ENCODE results near the gene HMCN1. TPM values are rescaled to one million over a fixed set of nuclear protein-coding genes. Genes with fewer than 3 reads are reported as not detected.
A peak's percentile ranks its signal among the peaks of the same experiment; 100 is the strongest.

The HMCN1 gene
- total RNA-seq, 1 donor from 2014 or later: 8.9 TPM

DNA sequence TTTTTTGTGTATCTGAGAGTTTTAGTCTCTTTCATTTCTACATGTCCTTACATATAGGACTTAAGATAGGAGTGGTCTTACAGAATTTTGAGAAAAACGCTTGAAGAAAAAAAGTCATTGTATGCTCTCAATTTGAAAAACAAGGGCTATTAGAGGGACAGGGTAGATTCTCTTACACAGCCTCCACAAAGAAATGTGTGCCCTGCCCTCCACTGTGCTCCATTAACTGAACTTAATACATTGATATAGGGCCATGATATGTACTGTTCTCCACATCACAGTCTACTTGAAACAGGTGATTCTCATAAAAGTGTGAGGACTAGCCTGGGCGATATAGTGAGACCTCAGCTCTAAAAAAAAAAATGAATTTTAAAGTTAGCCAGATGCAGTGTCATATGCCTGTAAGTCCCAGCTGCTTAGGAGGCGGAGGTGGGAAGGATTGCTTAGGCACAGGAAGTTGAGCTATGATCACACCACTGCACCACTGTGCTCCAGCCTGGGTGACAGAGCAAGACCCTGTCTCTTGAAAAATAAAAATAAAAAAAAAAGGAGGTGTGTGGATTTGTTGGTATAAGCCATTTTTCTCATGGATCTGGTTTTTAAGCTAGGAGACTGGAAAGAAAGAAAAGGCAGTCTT, 77.0 kb downstream of the HMCN1 start:
- H3K9me3 ChIP-seq (replicated peaks): no peaks in the 10 kb centered on the region
- no peaks in the 10 kb centered on the region for H3K27me3 ChIP-seq (ENCODE audit: low read depth)
- TF ChIP-seq, protein P1, sequence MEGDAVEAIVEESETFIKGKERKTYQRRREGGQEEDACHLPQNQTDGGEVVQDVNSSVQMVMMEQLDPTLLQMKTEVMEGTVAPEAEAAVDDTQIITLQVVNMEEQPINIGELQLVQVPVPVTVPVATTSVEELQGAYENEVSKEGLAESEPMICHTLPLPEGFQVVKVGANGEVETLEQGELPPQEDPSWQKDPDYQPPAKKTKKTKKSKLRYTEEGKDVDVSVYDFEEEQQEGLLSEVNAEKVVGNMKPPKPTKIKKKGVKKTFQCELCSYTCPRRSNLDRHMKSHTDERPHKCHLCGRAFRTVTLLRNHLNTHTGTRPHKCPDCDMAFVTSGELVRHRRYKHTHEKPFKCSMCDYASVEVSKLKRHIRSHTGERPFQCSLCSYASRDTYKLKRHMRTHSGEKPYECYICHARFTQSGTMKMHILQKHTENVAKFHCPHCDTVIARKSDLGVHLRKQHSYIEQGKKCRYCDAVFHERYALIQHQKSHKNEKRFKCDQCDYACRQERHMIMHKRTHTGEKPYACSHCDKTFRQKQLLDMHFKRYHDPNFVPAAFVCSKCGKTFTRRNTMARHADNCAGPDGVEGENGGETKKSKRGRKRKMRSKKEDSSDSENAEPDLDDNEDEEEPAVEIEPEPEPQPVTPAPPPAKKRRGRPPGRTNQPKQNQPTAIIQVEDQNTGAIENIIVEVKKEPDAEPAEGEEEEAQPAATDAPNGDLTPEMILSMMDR (IDR thresholded peaks at IDR 0.05; ENCODE audit: borderline replicate concordance): no peak
- no peaks in the 10 kb centered on the region for H3K36me3 ChIP-seq
- DNase-seq: no peak
- no peak overlapping the region for H3K27ac ChIP-seq (replicated peaks)
- H3K4me3 ChIP-seq: no peak overlapping the region
- intact Hi-C loops (cut with micrococcal nuclease): loop anchor here (5.0 kb wide), 1 partner anchor 401 kb away; no protein-coding TSS in a partner anchor
- no peaks in the 10 kb centered on the region for H3K4me1 ChIP-seq

DNA sequence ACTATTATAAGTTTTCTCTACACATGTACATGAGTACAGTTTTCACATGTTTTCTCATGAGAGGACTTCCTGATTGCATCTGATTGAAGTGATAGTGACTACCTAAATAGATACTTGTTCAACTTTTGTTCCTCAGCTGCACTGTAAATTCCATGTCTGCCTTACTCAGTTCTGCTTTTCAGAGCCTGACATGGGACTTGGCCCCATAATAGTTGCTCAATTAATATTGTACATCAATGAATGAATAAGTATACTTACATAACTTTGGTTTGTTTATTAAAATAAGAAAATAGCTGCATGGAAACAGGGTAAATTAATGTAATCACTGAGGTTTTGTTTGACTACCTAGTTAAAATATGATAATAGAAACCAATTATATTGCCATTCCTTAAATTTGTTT, 78.7 kb downstream of the HMCN1 start:
- intact Hi-C loops (cut with micrococcal nuclease): loop anchor here (5.0 kb wide), 1 partner anchor 399 kb away; no protein-coding TSS in a partner anchor

DNA sequence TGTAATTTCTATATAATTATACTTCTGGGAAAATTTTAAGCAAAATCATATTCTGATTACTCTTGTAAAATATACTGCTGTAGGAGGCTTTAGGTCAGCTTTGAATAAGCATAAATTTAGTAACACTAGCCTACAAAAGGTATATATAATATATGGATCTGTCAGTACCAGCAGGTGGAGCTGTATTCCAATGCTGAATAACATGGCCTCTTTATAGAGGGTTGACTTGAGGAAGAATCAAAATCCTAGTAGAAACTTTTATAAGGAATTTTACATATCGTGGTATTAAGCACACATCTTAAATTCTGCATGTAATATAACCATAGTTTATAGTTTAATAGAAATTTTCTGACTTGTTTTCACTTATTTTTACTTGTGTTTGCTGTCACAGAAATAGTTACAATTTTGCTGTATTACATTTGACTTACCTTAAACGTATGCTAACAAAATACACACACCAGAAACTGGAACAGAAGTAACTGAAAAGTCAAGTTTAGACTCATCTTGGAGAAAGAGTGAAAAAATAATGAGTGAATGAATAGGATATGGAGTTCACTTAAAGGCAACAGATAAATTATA, 79.3 kb downstream of the HMCN1 start:
- no peak overlapping the region for H3K27ac ChIP-seq (replicated peaks)
- no peak for DNase-seq
- no peak overlapping the region for H3K4me3 ChIP-seq
- TF ChIP-seq, protein P1 (IDR thresholded peaks at IDR 0.05; ENCODE audit: borderline replicate concordance): peak; percentile 67
- no peaks in the 10 kb centered on the region for H3K27me3 ChIP-seq (ENCODE audit: low read depth)
- no peaks in the 10 kb centered on the region for H3K9me3 ChIP-seq (replicated peaks)
- H3K36me3 ChIP-seq: no peaks in the 10 kb centered on the region
- H3K4me1 ChIP-seq: no peaks in the 10 kb centered on the region
- intact Hi-C loops (cut with micrococcal nuclease): loop anchor here (5.0 kb wide), 1 partner anchor 399 kb away; no protein-coding TSS in a partner anchor

More for the DNA sequence above, 78.7 kb downstream of the HMCN1 start:
- Histone ChIP-seq H3K4me1 (no peaks in the 10 kb centered on the region), H3K27me3 (ENCODE audit: low read depth) (no peaks in the 10 kb centered on the region), H3K9me3 (replicated peaks) (no peaks in the 10 kb centered on the region), H3K4me3 (no peak overlapping the region), H3K36me3 (no peaks in the 10 kb centered on the region), H3K27ac (replicated peaks) (no peak overlapping the region)
- no peak for DNase-seq
- TF ChIP-seq, protein P1 (IDR thresholded peaks at IDR 0.05; ENCODE audit: borderline replicate concordance): no peak

DNA sequence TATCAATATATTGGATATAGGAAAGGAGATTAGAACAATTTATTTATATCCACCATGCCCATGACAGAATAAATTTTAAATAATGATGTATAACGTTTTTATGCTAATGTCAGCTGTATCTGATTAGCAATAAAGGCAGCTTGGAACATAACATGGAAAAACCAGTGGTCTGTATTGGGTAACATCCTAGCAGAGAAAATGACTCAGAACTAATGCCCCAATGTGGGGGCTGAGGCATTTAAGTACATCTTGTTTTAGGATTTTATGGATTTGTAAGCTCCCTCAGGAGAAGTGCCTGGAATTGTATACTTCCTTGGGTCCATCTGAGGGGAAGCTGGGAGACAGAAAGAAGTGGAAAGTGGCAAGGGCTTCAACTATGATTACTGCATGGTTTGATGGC, 82.3 kb downstream of the HMCN1 start:
- Histone ChIP-seq H3K36me3 (no peaks in the 10 kb centered on the region), H3K27me3 (ENCODE audit: low read depth) (no peaks in the 10 kb centered on the region), H3K4me1 (no peaks in the 10 kb centered on the region), H3K9me3 (replicated peaks) (no peaks in the 10 kb centered on the region), H3K27ac (replicated peaks) (no peak overlapping the region), H3K4me3 (no peak overlapping the region)
- DNase-seq: no peak
- intact Hi-C loops (cut with micrococcal nuclease): no loop called here
- TF ChIP-seq, protein P1 (IDR thresholded peaks at IDR 0.05; ENCODE audit: borderline replicate concordance): no peak

DNA sequence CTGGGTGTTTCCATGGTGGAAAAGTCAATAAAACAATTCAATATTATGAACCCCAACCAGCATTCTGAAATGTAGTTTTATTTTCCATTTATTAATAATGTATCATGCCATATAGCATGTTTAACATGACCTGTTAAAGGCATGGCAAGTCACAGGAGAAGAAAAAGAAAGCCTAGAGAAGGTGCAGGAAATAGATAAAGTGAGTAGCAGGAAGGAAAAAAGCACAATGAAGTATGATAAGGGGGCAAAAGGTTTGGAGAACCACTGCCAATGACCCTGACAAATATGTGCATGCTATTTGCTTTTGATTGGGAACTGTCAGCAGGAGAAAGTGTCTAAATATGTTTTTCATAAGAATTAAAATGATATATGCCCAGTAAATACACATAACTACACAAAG, 85.6 kb downstream of the HMCN1 start:
- no peaks in the 10 kb centered on the region for H3K27me3 ChIP-seq (ENCODE audit: low read depth)
- intact Hi-C loops (cut with micrococcal nuclease): no loop called here
- H3K27ac ChIP-seq (replicated peaks): no peak overlapping the region
- H3K36me3 ChIP-seq: no peaks in the 10 kb centered on the region
- no peaks in the 10 kb centered on the region for H3K9me3 ChIP-seq (replicated peaks)
- peaks cover 6% of the 10 kb centered on the region for H3K4me1 ChIP-seq
- TF ChIP-seq, protein P1 (IDR thresholded peaks at IDR 0.05; ENCODE audit: borderline replicate concordance): no peak
- H3K4me3 ChIP-seq: no peak overlapping the region
- no peak for DNase-seq
